ENCODE measurements around the gene TFR2. TPM values are rescaled to one million over a fixed set of nuclear protein-coding genes. Genes with fewer than 3 reads are reported as not detected.

TFR2 gene
- total and polyA plus RNA-seq, 2 of the 13 experiments (the other 11 are each of a cell fraction or from before 2014, with no cell fraction given) = 36.9 to 64.2 TPM

GRCh38 chr7:100677308-100678267, 36.2 kb upstream of the TFR2 start:
- no peak for FAIRE-seq
- peaks cover 8% of the 10 kb centered on the region; the same call in 1 of the 2 replicates for H4K20me1 ChIP-seq (ENCODE audit: insufficient read depth, low read length)
- no peak overlapping the region for H3K4me3 ChIP-seq (replicated peaks in 1 of 3; ENCODE audit: insufficient read depth in 1 of 3, low read depth in 2 of 3, low read length in 3 of 3)
- TF ChIP-seq ZFP91 (CRISPR knock-in tag; IDR thresholded peaks at IDR 0.05; ENCODE audit: borderline replicate concordance) (0 out of 2 replicates have a peak, but pooled peaks have one; percentile 9), SIX4 (CRISPR knock-in tag; IDR thresholded peaks at IDR 0.05) (no peak), ZNF224 (CRISPR knock-in tag; IDR thresholded peaks at IDR 0.05) (no peak), AGO2 (optimal IDR thresholded peaks at IDR 0.05; ENCODE audit: low read depth, low read length) (peak; percentile 53), ZNF235 (CRISPR knock-in tag; IDR thresholded peaks at IDR 0.05; ENCODE audit: borderline replicate concordance) (0 out of 2 replicates have a peak, but pooled peaks have one; percentile 20)
- H3K4me2 ChIP-seq (ENCODE audit: low read depth, low read length) = no peak overlapping the region
- no peak overlapping the region for H3K27ac ChIP-seq (ENCODE audit: extremely low read length, insufficient read depth, low read length)
- peaks cover 37% of the 10 kb centered on the region for H3K4me1 ChIP-seq (ENCODE audit: insufficient read depth, low read length)
- no TSS peak for BruUV-seq (replicated peaks)
- H3K27me3 ChIP-seq (ENCODE audit: control insufficient read depth in 1 of 2, insufficient read depth in 2 of 2, low read length in 2 of 2) = no peaks in the 10 kb centered on the region
- intact Hi-C loops (cut with micrococcal nuclease; ENCODE audit: unreplicated experiment) (no loop called here), in situ Hi-C loops (cut with HindIII; ENCODE audit: extremely low pct_ligation_motif_present, low pct_unique_long_range_greater_than_20kb) (no loop called here)
- H3K9me3 ChIP-seq (ENCODE audit: low read length) = no peaks in the 10 kb centered on the region
- H3K36me3 ChIP-seq (replicated peaks in 1 of 2; ENCODE audit: control insufficient read depth in 1 of 2, insufficient read depth in 2 of 2, low read length in 2 of 2) = peaks cover 22 to 35% of the 10 kb centered on the region in 2 experiments; a peak in 4 of 5 replicates
- 99% methylated on average over 22 of the region's 36 CpGs for WGBS (ENCODE audit: low lambda C conversion rate)
- POLR2A ChIA-PET = interaction anchor here (1.0 to 1.8 kb wide), 4 partner anchors 28 to 248 kb away, joined by 3 to 6 read pairs (median 3); partner anchors contain the start of genes MEPCE, MOSPD3 and POP7
- no peak overlapping the region for H2AFZ ChIP-seq (ENCODE audit: low read length)
- CTCF ChIA-PET (ENCODE audit: low intra/inter-chr PET ratio, low total read pairs) = no interaction called here
- DNase-seq (ENCODE audit: low spot score) = no peak
- peaks cover 9% of the 10 kb centered on the region for H3K79me2 ChIP-seq (ENCODE audit: insufficient read depth, low read length)
- ATAC-seq = no peak
- no peak overlapping the region for H3K9ac ChIP-seq (ENCODE audit: insufficient read depth, low read depth, low read length)
